ENCODE measurements around the gene RTN4RL1.

RTN4RL1 gene

DNA sequence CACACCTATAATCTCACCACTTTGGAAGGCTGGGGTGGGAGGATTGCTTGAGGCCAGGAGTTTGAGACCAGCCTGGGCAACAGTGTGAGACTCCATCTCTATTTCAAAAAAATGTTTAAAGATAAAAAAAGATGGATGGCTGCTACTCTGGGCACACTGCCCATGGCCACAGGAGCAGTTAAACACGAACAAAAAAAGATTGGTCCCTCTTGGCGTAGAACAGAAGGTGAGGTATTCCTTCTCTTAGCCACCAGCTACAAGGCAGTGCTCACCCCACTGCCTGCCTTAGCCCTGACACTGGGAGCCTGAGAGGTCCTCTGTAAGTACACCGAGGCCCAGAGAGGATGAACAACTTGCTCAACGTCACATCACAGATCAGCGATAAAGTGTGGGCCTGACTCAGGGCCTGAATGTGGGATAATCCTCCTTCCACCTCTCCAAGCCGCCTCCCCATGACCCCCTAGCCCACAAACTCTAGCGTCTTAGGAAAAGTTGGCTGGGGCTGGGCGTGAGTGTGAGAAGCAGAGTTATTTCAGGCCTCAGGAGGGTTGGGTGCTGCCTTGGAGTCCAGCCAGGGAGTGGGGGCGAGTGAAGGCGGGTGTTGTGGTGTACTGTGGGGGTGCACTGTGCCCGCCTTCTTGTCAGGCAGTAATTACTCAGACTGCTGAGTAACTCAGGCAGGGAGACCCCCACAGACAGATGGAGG, 2.5 kb upstream of the RTN4RL1 start:
- no peak overlapping the region for H3K27ac ChIP-seq
- TF ChIP-seq, protein P1, sequence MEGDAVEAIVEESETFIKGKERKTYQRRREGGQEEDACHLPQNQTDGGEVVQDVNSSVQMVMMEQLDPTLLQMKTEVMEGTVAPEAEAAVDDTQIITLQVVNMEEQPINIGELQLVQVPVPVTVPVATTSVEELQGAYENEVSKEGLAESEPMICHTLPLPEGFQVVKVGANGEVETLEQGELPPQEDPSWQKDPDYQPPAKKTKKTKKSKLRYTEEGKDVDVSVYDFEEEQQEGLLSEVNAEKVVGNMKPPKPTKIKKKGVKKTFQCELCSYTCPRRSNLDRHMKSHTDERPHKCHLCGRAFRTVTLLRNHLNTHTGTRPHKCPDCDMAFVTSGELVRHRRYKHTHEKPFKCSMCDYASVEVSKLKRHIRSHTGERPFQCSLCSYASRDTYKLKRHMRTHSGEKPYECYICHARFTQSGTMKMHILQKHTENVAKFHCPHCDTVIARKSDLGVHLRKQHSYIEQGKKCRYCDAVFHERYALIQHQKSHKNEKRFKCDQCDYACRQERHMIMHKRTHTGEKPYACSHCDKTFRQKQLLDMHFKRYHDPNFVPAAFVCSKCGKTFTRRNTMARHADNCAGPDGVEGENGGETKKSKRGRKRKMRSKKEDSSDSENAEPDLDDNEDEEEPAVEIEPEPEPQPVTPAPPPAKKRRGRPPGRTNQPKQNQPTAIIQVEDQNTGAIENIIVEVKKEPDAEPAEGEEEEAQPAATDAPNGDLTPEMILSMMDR (conservative IDR thresholded peaks at IDR 0.05), result no peak

DNA sequence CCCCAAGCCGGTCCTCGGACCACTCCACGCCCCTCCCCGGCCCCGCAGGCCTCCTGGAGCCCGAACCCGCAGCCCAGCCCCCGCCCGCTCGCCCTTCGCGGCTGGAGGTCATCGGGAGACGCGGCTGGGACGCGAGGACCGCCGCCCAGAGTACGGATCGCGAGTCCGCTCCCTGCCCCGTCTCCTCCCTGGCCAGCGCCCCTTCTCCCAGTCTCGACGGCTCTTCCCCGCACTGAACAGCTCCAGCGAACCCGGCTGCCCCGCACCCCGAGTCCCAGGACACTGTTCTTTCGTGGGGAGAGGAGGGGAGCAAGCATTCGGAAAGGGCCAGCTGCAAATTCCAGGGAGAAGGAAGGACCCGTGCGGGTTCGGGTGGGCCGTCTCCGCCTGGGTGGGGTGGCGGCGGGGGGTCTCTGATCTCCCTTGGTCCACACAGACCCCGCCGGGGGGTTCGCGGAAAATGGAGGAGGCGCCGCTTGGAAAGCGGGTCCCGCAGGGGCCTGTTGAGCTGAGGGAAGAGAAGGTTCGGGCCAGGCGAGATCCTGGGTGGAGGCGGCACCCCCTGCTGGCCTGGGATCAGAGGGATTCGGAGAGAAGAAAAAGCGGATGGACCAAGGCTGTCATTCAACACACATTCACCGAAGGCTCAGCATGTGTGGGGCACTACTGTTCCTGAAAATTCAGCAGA, 632 bp upstream of the RTN4RL1 start:
- TF ChIP-seq, protein P1 (conservative IDR thresholded peaks at IDR 0.05), result peak; percentile 91
- H3K27ac ChIP-seq, result peak overlapping the region; percentile 47; the same call in 1 of the 2 replicates

DNA sequence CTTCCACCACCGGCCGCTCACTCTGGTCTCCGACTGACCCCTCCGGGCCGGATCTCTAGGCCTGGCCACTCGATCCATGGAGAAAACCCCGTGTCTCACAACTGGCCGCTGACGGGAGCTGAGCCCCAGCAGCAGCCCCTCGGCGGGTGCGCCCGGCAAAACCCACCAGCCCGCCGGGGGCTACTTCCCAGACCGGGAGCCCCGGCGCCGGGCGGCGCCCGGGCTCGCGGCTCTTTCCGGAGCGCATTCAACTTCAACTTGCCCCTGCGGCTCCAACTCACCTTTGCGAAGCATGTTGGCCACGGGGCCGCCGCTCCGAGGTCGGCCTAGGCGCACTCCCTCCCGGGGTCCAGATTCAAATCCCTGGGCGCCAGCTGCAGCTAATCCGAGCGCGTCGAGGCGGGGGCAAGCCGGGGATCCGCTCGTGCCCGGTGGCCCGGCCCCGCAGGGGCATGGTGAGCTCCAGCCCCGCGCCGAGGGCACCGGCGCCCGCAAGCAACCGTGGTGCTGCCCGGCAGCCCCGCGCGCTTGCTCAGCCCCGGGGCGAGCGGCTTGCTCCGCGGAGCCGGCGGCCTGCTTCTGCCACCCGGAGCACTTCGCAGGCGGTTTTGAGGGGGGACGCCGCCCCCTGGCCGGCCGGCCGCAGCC, 438 bp downstream of the RTN4RL1 start:
- H3K27ac ChIP-seq, result peak overlapping the region; percentile 47; the same call in 1 of the 2 replicates
- TF ChIP-seq, protein P1 (conservative IDR thresholded peaks at IDR 0.05), result no peak

DNA sequence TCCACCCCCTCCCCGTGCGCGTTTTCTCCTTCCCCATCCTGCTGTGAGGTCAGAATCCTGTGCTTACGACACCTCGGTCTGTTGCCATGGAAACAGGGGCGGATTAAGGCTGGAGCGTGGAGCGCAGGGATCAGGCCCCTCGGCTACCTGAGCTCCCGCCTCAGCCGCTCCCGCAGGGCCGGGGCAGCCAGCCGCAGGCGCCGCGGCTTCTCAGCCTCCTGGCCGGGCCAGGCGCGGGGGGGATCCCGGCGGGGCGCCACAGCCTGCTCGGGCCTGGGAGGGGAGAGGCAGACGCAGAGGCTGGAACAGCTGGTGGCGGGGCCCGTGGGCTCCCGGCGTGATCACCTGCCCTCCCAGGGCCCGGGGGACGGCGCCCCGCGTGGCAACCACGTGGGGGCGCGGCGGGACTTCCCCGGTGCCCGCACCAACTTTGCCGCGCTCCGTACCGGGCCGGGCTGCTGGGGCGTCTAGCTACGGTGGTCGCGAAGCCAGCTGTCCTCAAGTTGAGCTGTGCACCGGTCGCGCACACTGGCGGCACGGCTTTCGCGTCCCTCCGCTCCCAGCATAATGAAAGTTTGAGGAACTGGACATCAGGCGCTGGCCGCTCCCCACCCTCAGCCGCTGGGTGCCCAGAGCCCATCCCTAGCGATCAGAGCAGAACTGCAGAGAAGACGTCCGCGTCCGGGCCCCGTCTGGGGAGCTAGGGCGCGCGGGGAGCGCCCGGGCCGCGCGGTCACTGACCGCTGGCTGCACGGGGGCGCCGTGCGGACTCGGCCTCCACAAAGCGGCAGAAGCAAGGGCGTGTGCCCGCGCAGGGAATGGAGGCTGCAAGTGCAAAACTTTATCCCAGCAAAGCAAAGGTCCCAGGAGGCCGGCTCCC, 1.2 kb downstream of the RTN4RL1 start:
- TF ChIP-seq, protein P1 (conservative IDR thresholded peaks at IDR 0.05), result peak; percentile 24; the same call in 1 of the 2 replicates
- peak overlapping the region; percentile 47; the same call in 1 of the 2 replicates for H3K27ac ChIP-seq

DNA sequence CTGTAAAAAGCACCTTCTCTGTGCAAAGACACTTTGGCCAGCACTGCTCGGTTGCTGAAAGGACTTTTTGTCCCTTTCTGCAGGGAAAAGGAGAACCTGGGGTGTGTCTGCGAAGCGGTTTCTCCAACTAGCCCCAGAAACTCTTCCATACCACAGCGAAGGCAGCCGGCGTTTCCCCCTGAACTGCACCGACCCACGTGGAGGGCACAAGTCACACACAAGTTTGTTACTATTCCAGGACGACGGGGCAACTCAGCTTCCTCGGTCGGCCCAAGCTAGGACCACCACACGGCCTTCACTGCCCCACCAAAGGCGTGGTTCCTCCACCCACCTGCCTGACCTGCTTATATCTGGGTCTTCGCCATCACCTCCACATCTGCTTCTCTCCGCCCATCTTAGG, 1.9 kb downstream of the RTN4RL1 start:
- TF ChIP-seq, protein P1 (conservative IDR thresholded peaks at IDR 0.05), result no peak
- H3K27ac ChIP-seq, result no peak overlapping the region

DNA sequence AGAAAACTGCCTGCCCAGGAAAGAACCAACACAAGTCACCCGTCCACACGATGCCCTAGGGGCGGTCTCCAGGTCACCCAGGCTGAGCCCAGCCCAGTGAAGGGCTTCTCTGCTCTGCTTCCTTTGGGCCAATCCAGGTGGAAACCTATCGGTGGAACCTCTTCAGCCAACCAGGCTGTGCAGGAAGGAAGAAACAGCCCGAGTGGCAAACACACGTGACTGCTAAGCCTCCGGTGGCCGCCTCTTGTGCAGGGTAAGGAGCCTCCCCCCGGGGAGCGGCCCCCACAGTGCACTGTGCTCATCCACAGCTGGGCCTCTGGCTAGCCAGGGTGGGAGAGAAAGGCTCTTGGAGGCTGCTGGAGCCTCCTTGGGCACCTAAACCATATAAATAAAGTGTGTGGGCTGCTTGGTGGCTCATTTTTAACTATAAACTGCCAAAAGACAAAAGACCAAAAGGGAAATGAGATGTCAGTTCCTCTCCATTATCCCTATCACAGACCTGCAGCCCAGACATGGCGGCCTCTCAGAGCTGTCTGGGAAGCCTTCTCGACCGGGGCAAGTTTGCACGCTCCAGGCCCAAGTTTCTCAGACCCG, 2.4 kb downstream of the RTN4RL1 start:
- H3K27ac ChIP-seq, result no peak overlapping the region
- TF ChIP-seq, protein P1 (conservative IDR thresholded peaks at IDR 0.05), result no peak

Data from VCaP (cell line).